Stimulated activated naive CD8-positive, alpha-beta T cell treated with anti-CD3 and anti-CD28 coated beads, Interleukin-15, Interleukin-2, amounts not matched to agents 100 ng/mL and 50 ng/mL, for 24 hours (primary cell): ENCODE results near the gene USP3.
"Not testable (repeated sequence)": the region's sequence is repeated elsewhere in the genome, so short reads cannot be mapped to it uniquely, and the experiment has no call there.

Experiments
- H3K27ac Mint-ChIP-seq: one replicate; pipeline ENCODE4 v1.8.0; 2021; ENCODE audit warnings: mild to moderate bottlenecking, mixed read lengths
- H3K27me3 Mint-ChIP-seq: one replicate; pipeline ENCODE4 v1.8.0; 2021; ENCODE audit warnings: mixed read lengths
- H3K36me3 Mint-ChIP-seq: one replicate; pipeline ENCODE4 v1.8.0; 2021; ENCODE audit warnings: low read depth, mixed read lengths
- H3K4me1 Mint-ChIP-seq: one replicate; pipeline ENCODE4 v1.8.0; 2021; ENCODE audit warnings: low read depth, mixed read lengths
- H3K4me3 Mint-ChIP-seq: one replicate; pipeline ENCODE4 v1.8.0; 2021; ENCODE audit warnings: mild to moderate bottlenecking, mixed read lengths
- H3K9me3 Mint-ChIP-seq: one replicate; pipeline ENCODE4 v1.8.0; 2021; ENCODE audit warnings: mixed read lengths

Gene USP3

DNA sequence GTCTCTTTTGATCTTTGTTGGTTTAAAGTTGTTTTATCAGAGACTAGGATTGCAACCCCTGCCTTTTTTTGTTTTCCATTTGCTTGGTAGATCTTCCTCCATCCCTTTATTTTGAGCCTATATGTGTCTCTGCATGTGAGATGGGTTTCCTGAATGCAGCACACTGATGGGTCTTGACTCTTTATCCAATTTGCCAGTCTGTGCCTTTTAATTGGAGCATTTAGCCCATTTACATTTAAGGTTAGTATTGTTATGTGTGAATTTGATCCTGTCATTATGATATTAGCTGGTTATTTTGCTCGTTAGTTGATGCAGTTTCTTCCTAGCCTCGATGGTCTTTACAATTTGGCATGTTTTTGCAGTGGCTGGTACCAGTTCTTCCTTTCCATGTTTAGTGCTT lies 116.4 kb downstream of the USP3 start:
- peaks cover 53% of the 10 kb centered on the region for H3K36me3 Mint-ChIP-seq
- H3K4me1 Mint-ChIP-seq, H3K4me3 Mint-ChIP-seq, H3K9me3 Mint-ChIP-seq, H3K27me3 Mint-ChIP-seq, H3K27ac Mint-ChIP-seq: not testable (repeated sequence)

DNA sequence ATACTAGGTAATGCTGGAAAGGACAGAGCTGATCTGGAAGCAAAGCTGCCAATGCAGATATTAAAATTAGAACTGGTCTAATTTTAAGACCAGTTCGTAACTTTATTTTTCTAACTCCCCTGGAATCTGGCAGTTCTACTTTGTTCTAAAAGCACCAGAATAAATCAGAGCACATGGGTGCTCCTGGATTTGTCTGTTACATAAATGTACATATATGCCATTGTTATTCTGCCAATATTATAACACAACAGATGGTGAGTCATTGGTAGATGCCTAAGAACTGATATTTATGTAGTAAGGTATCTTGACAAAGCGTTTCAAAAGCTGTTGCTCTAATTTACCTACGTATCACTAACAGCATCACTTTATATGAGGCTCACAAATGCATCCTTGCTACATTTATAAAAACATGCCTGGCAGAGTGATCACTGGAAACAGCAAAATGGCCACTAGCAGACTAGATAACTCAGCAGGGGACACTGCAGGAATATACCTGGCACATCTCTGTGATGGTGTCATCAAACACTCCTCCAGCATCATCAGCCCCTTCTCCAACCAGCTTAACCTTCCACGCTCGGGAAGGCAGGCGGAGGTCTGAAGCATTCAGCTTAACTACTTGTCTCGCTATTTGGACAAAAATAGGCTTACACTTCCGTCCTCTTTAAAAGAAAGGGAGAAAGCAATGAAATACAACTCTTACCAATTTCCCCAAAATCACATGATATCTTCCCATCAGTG lies 119.0 kb downstream of the USP3 start:
- H3K9me3 Mint-ChIP-seq = no peaks in the 10 kb centered on the region
- H3K27me3 Mint-ChIP-seq = no peaks in the 10 kb centered on the region
- peaks cover 9% of the 10 kb centered on the region for H3K4me1 Mint-ChIP-seq
- H3K4me3 Mint-ChIP-seq = no peak overlapping the region
- peaks cover 60% of the 10 kb centered on the region for H3K36me3 Mint-ChIP-seq
- H3K27ac Mint-ChIP-seq = no peak overlapping the region

DNA sequence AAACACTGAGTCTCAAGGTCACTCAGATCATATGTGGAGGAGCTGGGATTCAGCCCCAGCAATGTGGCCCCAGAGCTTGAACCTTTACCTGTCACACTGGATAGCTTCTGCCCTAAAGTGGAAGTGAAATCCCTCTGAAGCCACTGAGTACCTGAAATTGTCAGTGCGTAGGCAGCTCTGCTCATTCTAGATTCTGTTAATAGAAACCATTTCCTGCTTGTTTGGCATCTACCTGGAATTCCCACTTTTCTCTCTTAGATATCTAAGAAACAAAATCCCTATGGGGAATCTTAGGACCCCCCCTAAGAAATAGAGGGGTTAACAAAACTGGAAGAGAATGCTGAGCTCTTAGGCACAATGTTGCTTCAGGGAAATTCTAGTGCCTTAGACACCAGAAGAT lies 122.6 kb downstream of the USP3 start:
- no peaks in the 10 kb centered on the region for H3K27me3 Mint-ChIP-seq
- H3K4me1 Mint-ChIP-seq = peaks cover 9% of the 10 kb centered on the region
- H3K9me3 Mint-ChIP-seq = no peaks in the 10 kb centered on the region
- peaks cover 77% of the 10 kb centered on the region for H3K36me3 Mint-ChIP-seq
- H3K4me3 Mint-ChIP-seq = no peak overlapping the region
- H3K27ac Mint-ChIP-seq = no peak overlapping the region

DNA sequence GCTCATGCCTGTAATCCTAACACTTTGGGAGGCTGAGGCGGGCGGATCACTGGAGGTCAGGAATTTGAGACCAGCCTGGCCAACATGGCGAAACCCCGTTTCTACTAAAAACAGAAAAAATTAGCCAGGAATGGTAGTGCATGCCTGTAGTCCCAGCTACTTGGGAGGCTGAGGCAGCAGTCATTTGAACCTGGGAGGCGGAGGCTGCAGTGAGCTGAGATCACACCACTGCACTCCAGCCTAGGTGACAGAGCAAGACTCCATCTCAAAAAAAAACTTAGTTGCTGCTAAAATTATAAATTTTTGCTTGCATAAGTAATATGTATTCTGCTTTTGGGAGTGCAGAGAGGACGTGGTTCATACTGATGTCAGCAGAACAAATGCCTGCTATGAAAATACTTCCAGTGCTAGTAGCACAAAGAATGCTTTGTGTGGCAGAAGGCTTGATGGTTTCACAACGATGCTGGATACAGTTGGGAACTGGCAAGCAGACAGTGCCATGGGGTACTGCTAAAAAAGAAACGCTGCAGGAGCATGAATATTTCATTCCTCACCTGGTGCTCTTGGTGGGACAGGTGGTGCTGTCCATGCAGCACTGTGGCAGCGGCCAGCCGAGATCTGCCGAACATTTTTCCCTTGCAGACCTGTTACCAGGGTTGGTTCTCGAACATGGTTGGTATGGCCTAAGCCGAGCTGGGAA lies 123.9 kb downstream of the USP3 start:
- Mint-ChIP-seq H3K4me1 (peaks cover 4% of the 10 kb centered on the region), H3K36me3 (peaks cover 81% of the 10 kb centered on the region), H3K27me3 (no peaks in the 10 kb centered on the region), H3K27ac (no peak overlapping the region), H3K4me3 (no peak overlapping the region), H3K9me3 (no peaks in the 10 kb centered on the region)

DNA sequence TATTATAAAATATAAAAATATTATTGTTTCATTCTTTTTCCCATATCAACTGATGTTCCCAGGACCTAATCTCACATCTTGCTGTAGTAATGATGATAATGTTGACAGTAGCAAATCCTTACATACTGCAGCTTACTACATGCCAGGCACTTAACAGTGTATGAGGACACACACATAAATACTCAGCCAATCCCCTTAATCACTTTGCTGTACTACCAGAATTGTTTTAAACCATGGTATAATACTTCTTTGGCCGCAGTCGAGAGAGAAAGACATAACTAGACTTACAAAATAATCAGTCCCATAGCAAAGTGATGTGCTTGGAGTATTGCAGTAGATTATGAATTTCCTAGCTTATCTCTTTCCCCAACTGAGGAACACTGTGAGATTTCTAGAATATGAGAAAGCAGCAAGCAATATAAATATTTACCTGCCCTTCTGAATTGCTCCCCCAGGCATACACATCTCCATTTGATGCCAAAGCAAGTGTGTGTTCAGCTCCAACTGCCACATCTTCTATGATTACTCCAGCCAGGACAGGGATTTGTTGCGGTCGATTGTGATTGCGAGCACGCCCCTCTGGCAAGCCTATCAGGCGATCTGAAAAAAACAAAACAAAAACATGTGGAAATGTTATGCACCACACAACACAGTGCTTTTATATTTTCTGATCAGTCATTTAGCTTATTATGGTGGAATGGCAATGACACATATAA lies 125.8 kb downstream of the USP3 start:
- Mint-ChIP-seq H3K27me3 (no peaks in the 10 kb centered on the region), H3K27ac (no peak overlapping the region), H3K9me3 (no peaks in the 10 kb centered on the region), H3K4me3 (no peak overlapping the region), H3K4me1 (no peaks in the 10 kb centered on the region), H3K36me3 (peaks cover 82% of the 10 kb centered on the region)

DNA sequence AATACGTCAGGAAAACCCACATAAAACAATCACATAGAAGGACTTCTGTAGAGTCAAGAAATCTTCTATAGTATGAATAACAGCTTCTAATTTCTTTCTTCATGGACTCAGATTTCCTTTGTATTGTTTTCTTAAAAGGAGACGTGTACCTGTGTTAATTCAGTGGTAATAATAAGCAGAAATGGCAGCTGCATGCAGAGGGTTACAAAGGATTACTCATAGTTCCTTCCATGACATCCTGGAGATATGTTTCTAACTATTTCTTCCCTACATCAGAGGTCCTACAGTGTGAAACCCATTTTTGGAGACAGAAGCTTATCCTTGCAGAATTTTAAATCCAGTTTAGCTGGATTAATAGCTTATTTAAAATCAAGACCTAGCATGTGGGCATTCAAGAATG lies 128.9 kb downstream of the USP3 start:
- no peak overlapping the region for H3K27ac Mint-ChIP-seq
- H3K4me3 Mint-ChIP-seq = no peak overlapping the region
- peaks cover 74% of the 10 kb centered on the region for H3K36me3 Mint-ChIP-seq
- H3K9me3 Mint-ChIP-seq = no peaks in the 10 kb centered on the region
- H3K4me1 Mint-ChIP-seq = peaks cover 7% of the 10 kb centered on the region
- no peaks in the 10 kb centered on the region for H3K27me3 Mint-ChIP-seq

DNA sequence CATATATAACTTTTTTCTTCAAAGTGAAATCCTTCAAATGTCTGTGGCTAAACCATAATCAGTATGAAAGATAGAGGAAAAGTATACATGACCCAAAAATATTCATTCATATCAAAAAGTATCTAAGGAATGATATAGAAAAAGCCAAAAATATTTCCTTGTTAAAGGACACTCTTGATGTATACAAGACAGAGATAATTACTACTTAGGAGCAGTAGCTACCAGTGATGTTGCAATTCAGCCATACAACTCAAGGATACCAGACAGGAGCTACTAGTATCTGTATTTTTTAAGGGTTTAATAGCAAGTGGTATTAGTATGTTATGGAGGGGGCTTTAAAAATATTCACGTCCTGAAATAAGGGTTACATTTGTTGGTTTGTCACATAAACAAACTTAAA lies 129.8 kb downstream of the USP3 start:
- Mint-ChIP-seq H3K36me3 (peaks cover 77% of the 10 kb centered on the region), H3K27ac (no peak overlapping the region), H3K9me3 (no peaks in the 10 kb centered on the region), H3K4me3 (no peak overlapping the region), H3K4me1 (peaks cover 16% of the 10 kb centered on the region), H3K27me3 (no peaks in the 10 kb centered on the region)

DNA sequence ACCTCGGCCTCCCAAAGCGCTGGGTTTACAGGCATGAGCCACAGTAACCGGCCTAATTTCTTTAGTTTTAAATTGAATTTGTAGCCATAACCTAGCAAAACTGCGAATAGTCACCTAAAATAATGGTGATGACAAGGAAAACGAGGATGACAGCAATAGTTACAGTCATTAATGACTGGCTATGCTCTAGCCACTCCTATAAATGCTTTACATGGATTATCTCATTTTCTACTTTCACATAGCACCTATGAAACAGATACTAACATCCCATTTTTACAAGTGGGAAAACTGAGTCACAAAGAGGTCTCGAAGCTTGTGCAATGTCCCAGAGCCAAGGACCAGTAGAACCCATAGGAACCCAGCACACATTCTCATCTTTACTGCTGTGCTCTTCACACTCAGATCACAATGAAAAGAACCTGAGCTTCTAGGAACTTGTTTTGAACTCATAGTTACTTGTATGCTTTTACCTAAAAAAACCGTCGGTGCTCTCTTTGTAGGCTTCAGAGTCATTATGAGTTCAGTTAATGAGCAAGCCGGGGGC lies 132.2 kb downstream of the USP3 start:
- Mint-ChIP-seq H3K4me1 (peaks cover 16% of the 10 kb centered on the region), H3K27me3 (no peaks in the 10 kb centered on the region), H3K9me3 (no peaks in the 10 kb centered on the region), H3K4me3 (no peak overlapping the region), H3K27ac (no peak overlapping the region), H3K36me3 (peaks cover 71% of the 10 kb centered on the region)

DNA sequence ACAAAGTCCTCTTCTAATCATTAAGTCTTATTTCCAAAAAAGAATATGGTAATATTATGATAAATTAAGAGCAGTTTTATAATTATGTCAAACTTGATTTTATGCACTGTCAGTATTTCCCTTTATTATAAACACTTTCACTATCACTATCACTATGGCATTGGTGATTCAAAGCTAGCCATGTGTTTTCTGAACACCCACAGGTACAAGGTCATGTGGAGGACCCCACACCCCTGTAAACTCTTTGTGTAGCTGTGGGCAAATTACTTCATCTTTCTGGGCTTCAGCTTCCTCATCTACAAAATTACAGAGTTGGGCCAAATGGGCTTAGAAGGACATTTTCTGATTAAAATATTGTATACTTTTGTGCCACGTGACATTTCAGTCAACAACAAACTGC lies 134.4 kb downstream of the USP3 start:
- H3K27ac Mint-ChIP-seq = peak overlapping the region; percentile 66
- peaks cover 16% of the 10 kb centered on the region for H3K4me1 Mint-ChIP-seq

DNA sequence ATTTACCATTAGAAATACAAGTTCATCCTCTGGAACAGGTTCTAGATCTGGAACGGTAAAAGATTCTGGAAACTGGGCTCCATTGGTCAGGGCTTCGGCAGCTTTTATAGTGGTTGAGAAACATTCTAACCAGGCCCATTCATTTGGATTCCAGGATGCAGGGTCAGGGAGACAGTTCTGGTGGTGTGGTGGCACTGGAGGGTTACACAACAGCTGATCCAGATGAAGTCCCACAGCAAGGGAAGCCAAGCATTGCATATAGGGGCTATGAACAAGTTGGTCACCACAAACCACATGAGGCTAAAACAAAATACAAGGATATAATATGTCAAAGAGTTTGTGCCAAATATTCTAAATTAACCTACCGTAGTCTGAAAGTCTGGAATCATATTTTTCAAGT lies 135.8 kb downstream of the USP3 start:
- H3K4me1 Mint-ChIP-seq = peaks cover 16% of the 10 kb centered on the region
- no peak overlapping the region for H3K27ac Mint-ChIP-seq
- H3K9me3 Mint-ChIP-seq = no peaks in the 10 kb centered on the region
- H3K36me3 Mint-ChIP-seq = peaks cover 56% of the 10 kb centered on the region
- H3K4me3 Mint-ChIP-seq = no peak overlapping the region
- no peaks in the 10 kb centered on the region for H3K27me3 Mint-ChIP-seq

More for the DNA sequence above, 134.4 kb downstream of the USP3 start:
- Mint-ChIP-seq H3K9me3 (no peaks in the 10 kb centered on the region), H3K4me3 (no peak overlapping the region), H3K36me3 (peaks cover 56% of the 10 kb centered on the region), H3K27me3 (no peaks in the 10 kb centered on the region)
